Endometrium (tissue), 2 donors: ENCODE data around the gene PRM1.

ENCODE experiments used
- FAIRE-seq: peaks from 2 replicates; lab custom pipeline; 2012; peaks lifted over from hg19 to GRCh38; lab: Jason Lieb, UNC
- donor health status: control.
- donor health status: control.

PRM1 gene, protein sequence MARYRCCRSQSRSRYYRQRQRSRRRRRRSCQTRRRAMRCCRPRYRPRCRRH

DNA sequence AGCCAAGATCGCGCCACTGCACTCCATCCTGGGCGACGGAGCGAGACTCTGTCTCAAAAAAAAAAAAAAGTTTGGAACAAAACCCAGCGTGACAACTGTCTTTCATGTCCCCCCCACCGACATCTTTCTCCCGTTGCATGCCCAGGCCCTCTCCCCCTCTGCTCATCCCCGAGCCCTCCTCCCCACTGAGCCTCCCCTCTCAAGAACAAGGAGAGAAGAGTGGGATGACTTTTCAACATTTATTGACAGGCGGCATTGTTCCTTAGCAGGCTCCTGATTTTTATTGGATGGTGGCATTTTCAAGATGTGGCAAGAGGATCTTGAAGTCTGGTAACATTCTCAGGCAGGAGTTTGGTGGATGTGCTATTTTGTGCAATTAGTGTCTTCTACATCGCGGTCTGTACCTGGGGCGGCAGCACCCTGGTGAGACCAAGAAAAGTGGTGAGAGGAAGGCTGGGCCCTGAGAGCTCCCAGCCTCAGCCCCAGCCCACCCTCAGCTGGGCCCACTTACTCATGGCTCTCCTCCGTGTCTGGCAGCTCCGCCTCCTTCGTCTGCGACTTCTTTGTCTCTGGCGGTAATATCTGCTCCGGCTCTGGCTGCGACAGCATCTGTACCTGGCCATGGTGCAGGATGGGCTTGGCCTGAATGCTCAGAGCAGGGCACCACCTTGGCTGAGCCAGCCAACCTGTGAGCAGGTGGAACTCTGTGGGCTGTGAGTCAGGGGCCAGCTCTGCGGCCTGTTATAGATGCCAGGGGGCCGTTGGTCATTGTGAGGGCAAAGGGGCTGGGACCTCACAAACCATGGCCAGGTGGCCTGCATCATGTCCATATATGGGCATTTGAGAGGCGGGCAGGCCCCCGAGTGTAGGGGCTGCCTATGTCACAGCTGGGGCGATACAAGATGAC is at the start of gene PRM1:
Gene PRM1, minus strand, starts transcription at position 715 of the 907 bp plus-strand sequence. Its CDS starts 92 bp downstream, at position 623.
- FAIRE-seq, result no peak

DNA sequence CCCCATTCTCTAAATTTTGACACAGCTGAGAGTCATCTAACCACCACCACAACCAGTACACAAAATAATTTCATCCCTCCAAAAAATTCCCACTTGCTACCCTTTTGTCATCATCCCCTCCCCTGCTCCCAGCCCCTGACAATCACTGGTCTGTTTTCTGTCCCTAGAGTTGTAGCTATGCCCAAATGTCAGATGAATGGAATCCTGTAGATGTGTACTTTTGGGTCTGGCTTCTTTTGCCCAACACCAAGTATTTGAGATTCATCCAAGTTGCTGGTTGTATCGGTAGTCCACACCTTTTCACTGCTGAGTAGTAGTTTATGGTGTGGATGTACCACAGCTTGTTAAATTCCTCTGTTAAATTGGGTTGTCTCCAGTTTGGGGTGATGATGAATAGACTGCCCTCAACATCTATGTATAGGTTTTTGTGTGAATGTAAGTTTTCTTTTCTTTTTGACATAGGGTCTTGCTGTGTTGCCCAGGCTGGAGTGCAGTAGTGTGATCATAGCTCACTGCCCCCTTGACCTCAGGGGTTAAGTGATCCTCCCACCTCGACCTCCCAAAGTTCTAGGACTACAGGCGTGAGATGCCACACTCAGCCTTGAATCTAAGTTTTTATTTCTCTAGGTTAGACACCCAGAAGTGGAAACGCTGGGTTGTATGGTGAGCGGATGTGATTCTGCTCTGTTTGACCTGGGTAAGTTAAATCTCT is 49.6 kb upstream of the PRM1 start:
- FAIRE-seq, result no peak

DNA sequence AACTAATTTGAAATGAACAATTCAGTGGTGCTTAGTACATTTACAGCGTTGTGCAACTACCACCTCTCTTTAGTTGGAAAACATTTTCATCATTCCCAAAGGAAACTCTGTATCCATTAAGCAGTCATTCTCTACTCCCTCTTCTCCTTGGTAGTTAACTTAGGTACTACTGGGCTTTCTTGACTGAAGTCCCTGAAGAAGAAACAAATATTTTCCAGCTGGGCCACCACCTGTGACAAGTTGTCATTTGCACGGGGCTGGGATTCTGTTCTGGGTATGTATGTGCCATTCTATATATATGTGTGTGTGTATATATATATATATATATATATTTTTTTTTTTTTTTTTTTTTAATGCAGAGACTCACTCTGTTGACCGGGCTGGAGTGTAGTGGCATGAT is 48.8 kb upstream of the PRM1 start:
- no peak for FAIRE-seq

DNA sequence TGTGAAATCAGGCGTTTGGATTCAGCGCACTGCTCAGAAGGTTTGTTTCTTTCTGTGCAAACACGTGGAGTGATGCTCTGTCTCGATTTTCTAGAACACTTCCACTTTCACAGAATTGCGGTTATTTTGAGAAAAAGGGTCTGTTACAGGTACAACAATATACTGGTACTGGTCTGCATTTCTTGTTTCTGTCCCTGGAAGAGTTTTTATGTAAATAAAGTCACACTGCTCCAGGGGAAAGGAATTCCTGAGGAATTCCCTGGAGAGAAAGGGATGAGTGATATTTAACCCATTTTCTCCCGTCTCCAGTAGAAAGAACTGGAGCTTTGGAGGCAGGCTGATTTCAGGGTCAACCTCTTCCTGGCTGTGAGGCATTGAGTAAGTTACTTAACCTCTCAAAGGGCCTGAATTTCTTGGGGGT is 48.0 kb upstream of the PRM1 start:
- FAIRE-seq, result no peak

DNA sequence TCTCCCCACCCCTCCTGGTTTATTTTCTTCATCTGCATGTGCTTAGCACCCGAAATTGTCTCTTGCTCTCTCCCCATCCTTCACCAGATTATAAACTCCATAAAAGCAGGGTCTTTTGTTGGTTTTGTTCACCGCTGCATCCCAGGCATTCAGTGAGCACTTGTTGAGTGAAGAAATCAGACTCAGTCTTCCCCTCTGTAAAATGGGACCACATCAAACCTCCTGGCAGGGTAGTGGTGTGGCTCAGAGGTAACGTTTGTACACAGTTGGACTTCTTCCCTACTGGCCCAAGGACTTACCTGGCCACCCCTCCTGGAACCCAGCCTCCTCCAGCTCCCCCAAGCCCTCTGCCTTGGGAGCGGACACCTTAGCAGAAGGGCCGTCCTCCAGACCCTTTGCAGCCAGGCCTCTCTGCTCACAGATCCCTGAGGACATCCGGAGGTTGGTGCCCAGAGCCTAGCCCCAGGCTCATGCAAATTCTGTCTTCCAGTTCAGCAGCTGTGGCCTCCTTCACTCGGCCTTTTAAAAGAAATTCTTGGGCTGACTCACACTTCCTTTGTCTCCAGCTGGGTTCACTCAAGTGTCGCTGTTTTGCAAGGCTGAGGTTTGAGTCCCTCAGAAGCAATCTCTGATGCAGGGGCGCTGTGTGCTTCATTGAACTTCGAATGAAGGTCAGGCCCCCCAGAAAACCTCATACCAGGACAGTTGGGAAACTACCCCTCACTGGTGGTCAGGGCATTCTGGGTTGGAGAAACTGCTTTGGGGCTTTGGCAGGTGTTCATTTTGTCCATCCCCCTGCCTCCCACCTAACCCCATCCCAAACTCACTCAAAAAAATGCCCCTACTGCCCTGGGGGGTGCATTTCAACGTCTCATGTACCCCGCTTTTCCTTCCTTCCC is 47.3 kb upstream of the PRM1 start:
- FAIRE-seq, result no peak

DNA sequence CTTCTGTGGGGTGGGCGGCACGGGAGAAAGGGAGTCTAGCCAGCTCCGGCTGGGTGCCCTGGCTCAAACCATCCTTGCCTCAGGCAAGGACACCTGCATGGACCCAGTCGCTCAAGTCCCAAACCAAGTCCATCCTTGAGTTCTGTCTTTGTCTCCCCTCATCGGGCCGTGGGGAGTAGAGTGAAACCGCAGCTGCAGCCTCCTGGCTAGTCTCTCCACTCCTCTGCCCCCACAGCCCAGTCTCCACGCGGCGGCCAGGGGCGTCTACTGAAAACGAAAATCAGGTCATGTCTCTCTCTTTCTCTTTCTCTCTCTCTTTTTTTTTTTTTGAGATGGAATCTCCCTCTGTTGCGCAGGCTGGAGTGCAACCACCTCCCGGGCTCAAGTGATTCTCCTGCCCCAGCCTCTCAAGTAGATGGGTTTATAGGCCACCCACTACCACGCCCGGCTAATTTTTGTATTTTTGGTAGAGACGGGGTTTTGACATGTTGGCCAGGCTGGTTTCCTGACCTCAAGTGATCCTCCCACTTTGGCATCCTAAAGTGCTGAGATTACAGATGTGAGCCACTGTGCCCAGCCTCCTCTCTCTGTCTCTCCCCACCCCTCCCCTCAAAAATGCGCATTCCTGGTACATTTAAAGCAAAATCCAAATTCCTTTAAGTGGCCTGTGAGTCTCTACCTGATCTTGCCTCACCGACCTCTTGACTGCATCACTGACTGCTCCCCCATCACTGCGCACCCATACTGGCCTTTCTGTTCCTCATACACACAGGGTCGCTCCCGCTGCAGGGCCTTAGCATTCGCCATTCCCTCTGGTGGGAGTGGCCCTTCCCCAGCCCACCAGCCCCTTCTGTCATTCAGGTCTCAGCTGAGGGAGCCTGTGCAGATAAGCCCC is 46.4 kb upstream of the PRM1 start:
- no peak for FAIRE-seq

DNA sequence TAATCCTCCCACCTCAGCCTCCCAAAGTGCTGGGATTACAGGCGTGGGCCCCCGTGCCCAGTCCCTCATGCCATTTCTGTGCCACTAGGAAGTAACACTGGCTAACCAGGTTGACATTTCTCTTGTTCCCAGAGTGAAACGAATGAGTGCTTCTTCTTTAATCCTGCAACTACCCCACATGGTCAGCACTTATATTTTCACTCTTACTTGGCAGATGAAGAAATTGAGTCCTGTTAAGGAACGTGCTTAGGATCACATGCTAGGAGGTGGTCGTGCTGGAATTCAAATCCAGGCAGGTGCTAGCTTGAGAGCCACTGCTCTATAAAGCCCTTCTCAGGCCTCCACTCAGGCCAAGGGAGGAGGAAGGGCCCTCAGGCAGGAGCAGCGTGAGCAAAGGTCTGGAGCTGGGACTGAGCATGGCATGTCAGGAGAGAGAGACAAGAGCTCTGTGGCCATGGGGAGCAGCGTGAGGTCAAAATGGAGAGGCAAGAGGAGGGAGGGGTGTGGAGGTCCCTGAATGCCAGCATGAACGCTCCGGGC is 45.7 kb upstream of the PRM1 start:
- FAIRE-seq, result no peak

DNA sequence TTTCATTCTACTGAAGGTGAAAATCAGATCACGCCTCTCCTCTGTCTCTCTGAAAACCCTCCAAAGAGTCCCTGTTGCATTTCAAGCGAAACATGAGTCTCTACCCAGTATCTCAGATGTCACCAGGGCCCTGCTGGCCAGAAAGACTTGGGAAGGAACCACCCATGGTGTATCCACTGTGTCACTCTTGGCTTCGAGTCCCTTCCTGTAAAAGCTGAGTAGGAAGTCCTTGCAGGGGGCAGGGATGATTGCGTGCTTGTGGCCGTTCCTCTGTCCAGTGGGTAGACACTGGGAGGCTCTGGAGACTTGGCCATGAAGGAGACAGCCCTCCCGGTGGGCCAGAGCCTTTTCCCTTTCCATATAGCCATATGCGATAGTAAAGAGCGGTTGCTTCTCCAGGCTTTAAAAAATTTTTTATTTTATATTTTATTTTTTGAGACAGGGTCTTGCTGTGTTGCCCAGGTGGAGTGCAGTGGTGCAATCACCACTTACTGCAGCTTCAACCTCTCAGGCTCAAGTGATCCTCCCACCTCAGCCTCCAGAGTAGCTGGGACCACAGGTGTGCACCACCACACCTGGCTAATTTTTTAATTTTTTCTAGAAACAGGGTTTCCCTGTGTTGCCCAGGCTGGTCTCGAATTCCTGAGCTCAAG is 45.1 kb upstream of the PRM1 start:
- FAIRE-seq, result no peak

DNA sequence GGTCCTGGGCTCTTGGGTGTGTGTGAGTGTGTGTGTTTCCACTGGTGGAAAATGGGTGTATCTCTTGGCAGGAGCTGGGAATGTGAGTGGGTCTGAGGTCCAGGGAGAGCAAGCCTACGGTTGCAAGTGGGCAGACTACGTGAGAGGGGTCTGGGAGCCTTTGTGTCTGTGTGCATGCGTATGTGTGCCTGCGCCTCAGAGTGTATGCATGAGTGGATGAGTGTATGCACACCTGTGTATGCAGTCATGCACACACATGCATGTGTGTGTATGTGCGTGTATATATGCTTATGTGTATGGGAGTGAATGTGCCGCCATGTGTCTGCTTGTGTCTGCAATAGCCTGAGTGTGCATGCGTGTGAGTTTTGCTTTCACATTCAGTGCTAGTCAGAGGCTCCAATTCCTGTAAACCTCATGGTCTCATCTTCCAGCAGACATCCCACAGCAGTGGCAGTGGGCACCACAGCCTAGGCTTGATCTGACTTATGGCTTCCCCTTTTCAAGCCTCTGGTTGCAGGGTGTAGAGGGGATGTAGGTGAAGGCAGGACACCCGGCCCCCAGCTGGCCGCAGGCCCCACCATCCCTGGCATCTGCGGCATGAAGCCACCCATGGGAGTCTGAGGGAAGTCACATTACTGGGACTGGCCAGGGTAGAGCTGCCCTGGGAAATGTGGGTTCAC is 44.4 kb upstream of the PRM1 start:
- no peak for FAIRE-seq

DNA sequence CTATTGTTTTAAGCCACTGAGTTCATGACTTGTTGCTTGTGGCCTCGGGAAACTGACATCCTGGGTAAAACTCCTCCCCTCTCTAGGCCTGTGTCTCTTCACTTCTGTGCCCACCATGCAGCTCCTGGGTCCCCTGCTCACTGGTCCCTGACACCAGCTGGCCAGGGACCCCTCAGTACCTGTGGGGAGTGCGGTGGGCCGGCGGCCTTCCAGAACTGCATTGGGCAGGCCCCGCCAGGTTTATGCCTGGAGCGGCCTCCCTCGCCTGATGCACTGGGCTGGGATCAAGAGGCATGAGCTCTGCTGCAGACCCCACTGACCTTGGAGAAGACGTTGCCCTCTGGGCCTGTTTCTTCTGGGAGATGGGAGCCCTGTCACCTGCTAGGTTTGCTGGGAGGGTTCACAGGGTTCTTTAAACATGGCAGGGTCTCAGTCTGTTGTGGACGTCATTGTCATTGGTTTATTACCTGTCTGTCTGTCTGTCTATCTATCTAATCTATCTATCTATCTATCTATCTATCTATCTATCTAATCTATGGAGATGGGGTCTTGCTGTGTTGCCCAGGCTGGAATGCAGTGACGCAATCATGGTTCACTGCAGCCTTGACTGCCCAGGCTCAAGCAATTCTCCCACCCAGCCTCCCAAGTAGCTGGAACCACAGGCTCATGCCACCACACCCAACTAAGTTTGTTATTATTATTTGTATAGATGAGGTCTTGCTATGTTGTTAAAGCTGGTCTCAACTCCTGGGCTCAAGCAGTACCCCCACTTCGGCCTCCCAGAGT is 42.6 kb upstream of the PRM1 start:
- no peak for FAIRE-seq

DNA sequence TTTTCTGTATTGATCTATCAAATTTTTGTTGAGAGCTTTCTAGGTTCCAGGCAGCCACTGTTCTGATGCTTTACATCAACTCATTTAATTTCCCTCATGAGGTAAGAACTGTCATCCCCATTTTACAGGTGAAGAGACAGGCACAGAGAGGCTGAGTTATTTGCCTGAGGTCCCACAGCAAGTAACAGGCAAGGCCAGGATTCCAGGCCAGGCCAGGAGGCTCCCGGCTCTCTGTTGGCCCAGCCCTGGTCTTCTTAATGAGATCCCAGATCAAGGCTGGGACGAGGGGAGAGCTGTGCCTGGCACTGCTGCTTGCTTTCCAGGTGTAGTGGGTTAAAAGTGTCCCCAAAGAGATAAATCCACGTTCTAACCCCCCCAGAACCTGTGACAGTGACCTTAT is 41.7 kb upstream of the PRM1 start:
- FAIRE-seq, result no peak

DNA sequence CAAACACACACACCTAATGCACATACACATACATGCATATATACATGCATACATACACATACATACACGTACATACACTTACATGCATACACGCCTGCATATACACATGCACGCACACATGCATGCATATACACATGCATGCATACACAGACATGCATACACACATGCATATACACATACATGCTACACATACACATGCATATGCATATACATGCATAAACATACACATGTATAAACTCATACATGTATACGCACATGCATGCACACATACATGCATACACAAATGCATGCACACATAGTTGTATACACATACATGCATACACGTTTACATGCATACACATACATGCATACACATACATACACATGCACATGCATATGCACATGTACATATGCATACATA is 40.5 kb upstream of the PRM1 start:
- FAIRE-seq, result no peak

DNA sequence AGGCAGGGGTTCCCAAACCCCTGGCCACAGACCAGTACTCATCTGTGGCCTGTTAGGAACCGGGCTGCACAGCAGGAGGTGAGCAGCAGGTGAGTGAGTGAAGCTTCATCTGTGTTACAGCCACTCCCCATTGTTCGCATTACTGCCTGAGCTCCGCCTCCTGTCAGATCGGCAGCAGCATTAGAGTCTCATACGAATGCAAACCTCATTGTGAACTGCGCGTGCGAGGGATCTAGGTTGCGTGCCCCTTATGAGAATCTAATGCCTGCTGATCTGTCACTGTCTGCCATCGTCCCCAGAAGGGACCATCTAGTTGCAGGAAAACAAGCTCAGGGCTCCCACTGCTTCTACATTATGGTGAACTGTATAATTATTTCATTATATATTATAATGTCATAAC is 39.0 kb upstream of the PRM1 start:
- FAIRE-seq, result no peak

DNA sequence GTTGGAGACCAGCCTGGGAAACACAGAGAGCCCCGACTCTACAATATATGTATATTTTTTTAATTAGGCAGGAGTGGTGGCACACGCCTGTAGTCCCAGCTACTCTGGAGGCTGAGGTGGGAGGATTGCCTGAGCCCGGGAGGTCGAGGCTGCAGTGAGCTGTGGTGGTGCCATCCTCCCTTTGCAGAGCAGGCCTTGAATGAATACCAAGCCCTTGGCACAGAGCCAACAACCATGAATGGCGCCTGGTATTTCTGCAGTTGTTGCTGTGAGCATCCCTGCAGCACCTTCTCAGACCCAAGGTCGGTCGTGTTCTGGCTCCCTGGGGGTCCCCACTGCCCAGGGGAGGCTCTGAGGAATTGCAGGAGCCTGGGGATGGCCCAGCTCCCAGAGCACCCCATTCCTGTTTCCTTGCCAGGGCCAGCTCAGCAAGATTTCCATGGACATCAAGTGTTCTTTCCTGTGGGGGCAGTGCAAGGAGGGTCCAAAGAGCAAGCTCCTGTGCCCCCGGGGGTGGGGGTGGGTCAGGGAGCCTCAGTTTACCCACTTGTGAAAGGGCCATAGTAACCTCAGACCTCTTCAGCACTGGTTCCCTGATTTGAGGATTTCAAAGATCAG is 38.5 kb upstream of the PRM1 start:
- no peak for FAIRE-seq

DNA sequence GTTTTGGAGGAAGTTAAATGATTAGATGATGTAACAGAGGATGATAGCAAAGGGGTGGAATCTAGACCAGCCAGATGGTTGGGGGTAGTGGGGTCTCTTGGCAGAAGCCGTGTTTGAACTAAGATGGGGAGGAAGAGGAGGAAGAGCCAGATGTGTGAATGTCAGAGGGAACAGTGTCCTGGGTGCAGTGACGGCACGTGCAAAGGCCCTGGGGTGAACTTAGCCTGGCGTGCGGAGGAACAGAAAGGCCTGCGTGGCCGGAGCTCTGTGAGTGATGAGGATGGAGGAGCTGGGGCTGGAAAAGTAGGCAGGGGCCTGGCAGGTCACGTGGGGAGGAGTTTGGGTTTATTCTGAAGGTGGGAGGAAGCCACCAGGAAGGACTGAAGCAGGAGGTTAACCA is 37.7 kb upstream of the PRM1 start:
- FAIRE-seq, result no peak

DNA sequence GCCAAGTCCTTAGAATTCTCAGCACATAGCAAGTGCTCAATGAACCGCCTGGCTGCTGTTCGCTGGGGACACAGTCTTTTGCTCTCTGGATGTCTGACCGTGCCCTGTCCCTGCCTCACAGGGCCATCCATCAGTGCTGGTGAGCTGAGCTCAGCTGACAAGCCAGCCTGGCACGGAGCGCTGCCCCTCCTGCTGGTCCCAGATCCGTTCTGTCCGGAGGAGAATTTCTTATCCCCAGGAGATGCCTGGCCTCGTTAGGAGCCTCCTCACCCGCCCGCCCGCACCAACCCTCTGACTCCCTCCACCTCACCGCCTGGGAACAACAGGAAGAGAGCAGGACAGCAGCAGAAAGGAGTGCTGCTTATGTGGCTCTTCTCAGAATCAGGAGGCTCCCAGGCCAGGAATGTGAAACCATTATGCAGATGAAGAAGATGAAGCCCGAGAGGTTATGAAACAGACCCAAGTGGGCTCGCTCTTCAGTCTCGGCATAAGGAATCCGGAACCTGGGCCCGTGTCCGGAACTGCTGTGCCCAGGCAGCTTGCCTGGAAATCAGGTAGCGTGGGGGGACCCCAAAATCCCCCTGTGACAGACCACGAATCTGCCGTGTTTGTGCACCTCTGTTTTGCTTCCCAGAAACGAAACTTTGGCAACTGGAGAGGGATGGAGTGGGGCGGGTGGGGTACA is 35.3 kb upstream of the PRM1 start:
- no peak for FAIRE-seq

DNA sequence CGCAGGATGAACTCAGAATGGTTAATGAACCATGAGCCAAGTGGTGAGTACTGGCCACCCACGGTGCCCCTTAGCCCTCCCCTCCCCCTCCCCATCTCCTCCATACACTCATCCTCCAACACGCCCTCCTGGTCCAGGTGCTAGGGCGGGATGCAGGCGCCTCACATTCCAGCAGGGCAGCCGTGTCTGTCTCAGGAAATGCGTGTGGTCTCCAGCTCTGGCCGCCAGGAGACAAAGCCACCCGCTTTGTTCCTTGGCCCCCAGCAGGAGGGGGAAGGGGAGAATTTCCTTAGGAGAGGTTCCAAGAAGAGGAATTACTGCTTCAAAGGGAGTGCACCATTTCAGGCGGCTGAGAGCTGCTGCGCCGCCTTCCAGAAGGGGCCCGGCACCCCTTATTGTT is 34.4 kb upstream of the PRM1 start:
- peak; percentile 70 for FAIRE-seq

DNA sequence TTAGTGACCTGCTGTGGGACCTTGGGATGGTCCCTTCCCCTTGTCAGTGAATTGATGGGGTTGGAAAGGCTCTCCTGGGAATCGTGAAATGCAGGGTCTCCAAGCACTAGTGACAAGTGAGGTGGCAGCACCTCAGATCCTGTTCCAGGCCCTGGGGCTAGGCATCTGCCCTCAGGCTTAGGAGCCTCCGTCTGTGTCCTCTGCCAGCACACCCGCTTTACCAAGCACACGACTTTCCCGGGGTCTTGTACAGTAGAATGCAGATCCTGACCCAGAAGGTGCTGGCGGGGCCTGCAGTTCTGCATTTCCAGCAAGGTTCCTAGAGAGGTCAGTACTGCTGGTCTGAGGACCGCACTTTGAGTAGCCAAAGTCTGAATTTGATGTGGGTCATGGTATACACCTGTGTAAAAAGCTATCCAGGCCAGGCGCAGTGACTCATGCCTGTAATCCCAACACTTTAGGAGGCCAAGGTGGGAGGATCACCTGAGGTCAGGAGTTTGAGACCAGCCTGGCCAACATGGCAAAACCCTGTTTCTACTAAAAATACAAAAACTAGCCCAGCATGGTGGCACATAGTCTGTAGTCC is 33.3 kb upstream of the PRM1 start:
- no peak for FAIRE-seq
